Mesenchymal stem cell (in vitro differentiated cells and primary cell): Measurements from ENCODE around the gene EXOG.

ENCODE experiments used
- DNase-seq: peaks from one replicate; pipeline ENCODE4 v3.0.0-alpha.2; 2013
- H2AFZ ChIP-seq: one replicate; pipeline ENCODE4 v1.6.1; 2013; ENCODE audit warnings: low read depth, mild to moderate bottlenecking, control low read depth, inconsistent platforms, low read length, moderate library complexity
- H2AK5ac ChIP-seq: 2 replicates; pipeline ENCODE4 v1.6.1; 2013; ENCODE audit warnings: low read length, moderate library complexity, mild to moderate bottlenecking, inconsistent platforms; ENCODE audit not compliant: severe bottlenecking
- H2BK120ac ChIP-seq: one replicate; pipeline ENCODE4 v1.6.1; 2013; ENCODE audit warnings: low read depth, mild to moderate bottlenecking, inconsistent platforms, low read length, moderate library complexity
- H2BK12ac ChIP-seq, 2 experiments: one replicate each; pipeline ENCODE4 v1.6.1; 2013; ENCODE audit warnings: inconsistent platforms in 2 of 2, low read length in 2 of 2, mild to moderate bottlenecking in 2 of 2, moderate library complexity in 2 of 2, control low read depth in 1 of 2
- H2BK15ac ChIP-seq: one replicate; pipeline ENCODE4 v1.6.1; 2013; ENCODE audit warnings: mild to moderate bottlenecking, low read depth, inconsistent platforms; ENCODE audit not compliant: poor library complexity, severe bottlenecking
- H2BK5ac ChIP-seq: 2 replicates; pipeline ENCODE4 v1.6.1; 2013; ENCODE audit warnings: low read depth, mild to moderate bottlenecking, low read length, control low read depth, inconsistent platforms; ENCODE audit not compliant: poor library complexity, severe bottlenecking
- H3K14ac ChIP-seq, 2 experiments: one replicate each; pipeline ENCODE4 v1.6.1; 2013; ENCODE audit warnings: inconsistent platforms in 2 of 2, low read length in 2 of 2, control low read depth in 1 of 2, mild to moderate bottlenecking in 1 of 2, moderate library complexity in 1 of 2
- H3K18ac ChIP-seq, 2 experiments: one replicate each; pipeline ENCODE4 v1.6.1; 2013; ENCODE audit warnings: inconsistent platforms in 2 of 2, low read length in 2 of 2, control low read depth in 1 of 2, low read depth in 1 of 2, mild to moderate bottlenecking in 1 of 2
- H3K23ac ChIP-seq, 2 experiments: one replicate each; pipeline ENCODE4 v1.6.1; 2013; ENCODE audit warnings: inconsistent platforms in 2 of 2, low read length in 2 of 2, mild to moderate bottlenecking in 2 of 2, moderate library complexity in 2 of 2, control low read depth in 1 of 2
- H3K27ac ChIP-seq: 2 replicates; pipeline ENCODE4 v1.5.1; 2013; ENCODE audit warnings: mild to moderate bottlenecking, moderate library complexity, low read length, control low read depth, inconsistent platforms; ENCODE audit not compliant: poor library complexity, severe bottlenecking
- H3K27me3 ChIP-seq, 2 experiments: 2 replicates each; pipeline versions ENCODE4 v1.6.1 to v1.7.0; 2013; ENCODE audit warnings: low read length in 2 of 2, mild to moderate bottlenecking in 2 of 2, moderate library complexity in 2 of 2, control low read depth in 1 of 2, inconsistent platforms in 1 of 2; ENCODE audit not compliant: control insufficient read depth in 1 of 2, insufficient read depth in 1 of 2
- H3K36me3 ChIP-seq, 2 experiments: 2 replicates each; pipeline versions ENCODE4 v1.6.1 to v1.7.0; 2013; ENCODE audit warnings: low read length in 2 of 2, control low read depth in 1 of 2, inconsistent platforms in 1 of 2, low read depth in 1 of 2, mild to moderate bottlenecking in 1 of 2; ENCODE audit not compliant: insufficient read depth in 2 of 2, control insufficient read depth in 1 of 2
- H3K4ac ChIP-seq, 2 experiments: one replicate each; pipeline ENCODE4 v1.6.1; 2013; ENCODE audit warnings: inconsistent platforms in 2 of 2, low read length in 2 of 2, mild to moderate bottlenecking in 2 of 2, moderate library complexity in 2 of 2, control low read depth in 1 of 2, low read depth in 1 of 2
- H3K4me1 ChIP-seq: 2 replicates; pipeline ENCODE4 v1.6.1; 2013; ENCODE audit warnings: low read depth, low read length, control low read depth; ENCODE audit not compliant: control insufficient read depth, insufficient read depth
- H3K4me2 ChIP-seq: 2 replicates; pipeline ENCODE4 v1.6.1; 2013; ENCODE audit warnings: low read length, mild to moderate bottlenecking, inconsistent platforms; ENCODE audit not compliant: poor library complexity, severe bottlenecking
- H3K4me3 ChIP-seq, 2 experiments: 2 replicates each; pipeline versions ENCODE4 v1.5.1 to v1.7.0; 2013; ENCODE audit warnings: low read length in 2 of 2, mild to moderate bottlenecking in 2 of 2, control low read depth in 1 of 2, low read depth in 1 of 2; ENCODE audit not compliant: insufficient read depth in 1 of 2
- H3K79me1 ChIP-seq: replicated peaks from 2 replicates; pipeline ENCODE4 v1.6.1; 2013; ENCODE audit warnings: mild to moderate bottlenecking, control low read depth, low read length, inconsistent platforms; ENCODE audit not compliant: poor library complexity, severe bottlenecking
- H3K9ac ChIP-seq: 2 replicates; pipeline ENCODE4 v1.7.0; 2013; ENCODE audit warnings: mild to moderate bottlenecking, low read length, moderate library complexity
- H3K9me3 ChIP-seq: 2 replicates; pipeline ENCODE4 v1.7.0; 2013; ENCODE audit warnings: mild to moderate bottlenecking, low read length; ENCODE audit not compliant: control insufficient read depth
- H4K8ac ChIP-seq: one replicate; pipeline ENCODE4 v1.6.1; 2013; ENCODE audit warnings: inconsistent platforms, mild to moderate bottlenecking, low read length, moderate library complexity
- H4K91ac ChIP-seq: one replicate; pipeline ENCODE4 v1.6.1; 2013; ENCODE audit warnings: mild to moderate bottlenecking, low read length, inconsistent platforms
- WGBS: methylation state at CpG from one replicate; pipeline ENCODE4 v1.1.7; 2013; ENCODE audit warnings: mixed read lengths; 5-methylcytosine and 5-hydroxymethylcytosine counted together

EXOG gene

GRCh38 chr3:38480093-38480445 is 16.1 kb upstream of the EXOG start:
- Histone ChIP-seq H3K79me1 (peaks cover 22% of the 10 kb centered on the region), H2BK5ac (no peak overlapping the region), H3K23ac (no peak overlapping the region), H3K14ac (no peak overlapping the region), H3K4me2 (no peak overlapping the region), H2BK12ac (no peak overlapping the region), H3K9me3 (no peaks in the 10 kb centered on the region), H2AFZ (no peak overlapping the region), H3K4ac (no peak overlapping the region), H3K27ac (no peak overlapping the region), H4K8ac (no peak overlapping the region), H2BK120ac (no peak overlapping the region), H3K36me3 (peaks cover 20 to 51% of the 10 kb centered on the region in 2 experiments), H3K4me1 (no peaks in the 10 kb centered on the region), H3K18ac (no peak overlapping the region), H3K9ac (no peak overlapping the region), H3K27me3 (no peaks in the 10 kb centered on the region), H4K91ac (no peak overlapping the region), H2AK5ac (no peak overlapping the region), H3K4me3 (no peak overlapping the region), H2BK15ac (no peak overlapping the region)
- WGBS: 23% methylated on average over 1 of the region's 3 CpGs
- no peak for DNase-seq

GRCh38 chr3:38480930-38481329 is 15.2 kb upstream of the EXOG start:
- Histone ChIP-seq H3K27ac (no peak overlapping the region), H3K4me2 (no peak overlapping the region)
- no peak for DNase-seq

GRCh38 chr3:38482951-38483350 is 13.2 kb upstream of the EXOG start:
- Histone ChIP-seq H3K27me3 (no peaks in the 10 kb centered on the region), H3K14ac (no peak overlapping the region), H2AK5ac (no peak overlapping the region), H3K18ac (no peak overlapping the region), H2BK120ac (no peak overlapping the region), H3K36me3 (peaks cover 20 to 52% of the 10 kb centered on the region in 2 experiments), H3K27ac (no peak overlapping the region), H3K4me3 (no peak overlapping the region), H2BK5ac (no peak overlapping the region), H4K91ac (no peak overlapping the region), H3K4me2 (no peak overlapping the region), H3K23ac (no peak overlapping the region), H3K4me1 (no peaks in the 10 kb centered on the region), H2AFZ (no peak overlapping the region), H2BK12ac (no peak overlapping the region), H2BK15ac (no peak overlapping the region), H4K8ac (no peak overlapping the region), H3K79me1 (peaks cover 2% of the 10 kb centered on the region), H3K9me3 (no peaks in the 10 kb centered on the region), H3K4ac (no peak overlapping the region), H3K9ac (no peak overlapping the region)
- 90% methylated on average over 8 of the region's 10 CpGs for WGBS
- DNase-seq: no peak

More at GRCh38 chr3:38480930-38481329, 15.2 kb upstream of the EXOG start:
- Histone ChIP-seq H3K4me1 (no peaks in the 10 kb centered on the region), H3K4ac (no peak overlapping the region), H3K18ac (no peak overlapping the region), H3K27me3 (no peaks in the 10 kb centered on the region), H4K8ac (no peak overlapping the region), H3K14ac (no peak overlapping the region), H3K23ac (no peak overlapping the region), H3K79me1 (peaks cover 15% of the 10 kb centered on the region), H3K9me3 (no peaks in the 10 kb centered on the region), H2AK5ac (no peak overlapping the region), H2BK120ac (no peak overlapping the region), H2BK12ac (no peak overlapping the region), H2BK5ac (no peak overlapping the region), H3K36me3 (peaks cover 20 to 55% of the 10 kb centered on the region in 2 experiments), H3K9ac (no peak overlapping the region), H2BK15ac (no peak overlapping the region), H3K4me3 (no peak overlapping the region), H4K91ac (no peak overlapping the region), H2AFZ (no peak overlapping the region)
- 88% methylated on average over 2 of the region's 2 CpGs for WGBS

- Histone ChIP-seq H3K79me1 (peaks cover 4% of the 10 kb centered on the region), H3K4me1 (no peaks in the 10 kb centered on the region), H3K23ac (no peak overlapping the region), H2BK15ac (no peak overlapping the region), H4K8ac (no peak overlapping the region), H3K36me3 (peaks cover 9 to 23% of the 10 kb centered on the region in 2 experiments), H2AK5ac (no peak overlapping the region), H2BK120ac (no peak overlapping the region), H3K9ac (no peak overlapping the region), H3K9me3 (no peaks in the 10 kb centered on the region), H3K4ac (no peak overlapping the region), H3K27me3 (no peaks in the 10 kb centered on the region), H2AFZ (no peak overlapping the region), H3K14ac (no peak overlapping the region), H3K4me2 (no peak overlapping the region), H3K18ac (no peak overlapping the region), H2BK12ac (no peak overlapping the region), H3K27ac (no peak overlapping the region), H3K4me3 (no peak overlapping the region), H4K91ac (no peak overlapping the region), H2BK5ac (no peak overlapping the region)
- WGBS: 92% methylated on average over 3 of the region's 3 CpGs
- no peak for DNase-seq
These were observed 8.8 kb upstream of the EXOG start for GRCh38 chr3:38487323-38487722.
